ENCODE results near the gene PTPRN2.
"Not testable (repeated sequence)": the region's sequence is repeated elsewhere in the genome, so short reads cannot be mapped to it uniquely, and the experiment has no call there.

PTPRN2 gene

GRCh38 chr7:157709531-157710251, 877.9 kb downstream of the PTPRN2 start:
- DNase-seq (ENCODE audit: low spot score): no peak

- DNase-seq (ENCODE audit: low spot score): no peak
Observed at GRCh38 chr7:157708919-157709295, 878.7 kb downstream of the PTPRN2 start.

- no peak for DNase-seq (ENCODE audit: low spot score)
Observed at GRCh38 chr7:157707983-157708918, 879.4 kb downstream of the PTPRN2 start.

GRCh38 chr7:157704365-157704764, 883.3 kb downstream of the PTPRN2 start:
- no peak for DNase-seq (ENCODE audit: low spot score)

GRCh38 chr7:157703534-157704195, 884.0 kb downstream of the PTPRN2 start:
- DNase-seq (ENCODE audit: low spot score): no peak

- DNase-seq (ENCODE audit: low spot score): no peak
Observed at GRCh38 chr7:157703131-157703530, 884.5 kb downstream of the PTPRN2 start.

- DNase-seq (ENCODE audit: low spot score): no peak
Observed at GRCh38 chr7:157702311-157703023, 885.2 kb downstream of the PTPRN2 start.

GRCh38 chr7:157701395-157702180, 886.0 kb downstream of the PTPRN2 start:
- not testable (repeated sequence) for DNase-seq (ENCODE audit: low spot score)

- no peak for DNase-seq (ENCODE audit: low spot score)
Observed at GRCh38 chr7:157700231-157701005, 887.2 kb downstream of the PTPRN2 start.

- no peak for DNase-seq (ENCODE audit: low spot score)
Observed at GRCh38 chr7:157699357-157700013, 888.1 kb downstream of the PTPRN2 start.

GRCh38 chr7:157697287-157697686, 890.3 kb downstream of the PTPRN2 start:
- DNase-seq (ENCODE audit: low spot score): not testable (repeated sequence)

GRCh38 chr7:157695609-157696008, 892.0 kb downstream of the PTPRN2 start:
- DNase-seq (ENCODE audit: low spot score): not testable (repeated sequence)

GRCh38 chr7:157694376-157694665, 893.3 kb downstream of the PTPRN2 start:
- DNase-seq (ENCODE audit: low spot score): no peak

GRCh38 chr7:157693521-157694375, 893.9 kb downstream of the PTPRN2 start:
- no peak for DNase-seq (ENCODE audit: low spot score)

- DNase-seq (ENCODE audit: low spot score): no peak
Observed at GRCh38 chr7:157693071-157693520, 894.5 kb downstream of the PTPRN2 start.

- DNase-seq (ENCODE audit: low spot score): no peak
Observed at GRCh38 chr7:157692460-157693011, 895.1 kb downstream of the PTPRN2 start.

GRCh38 chr7:157691586-157692459, 895.8 kb downstream of the PTPRN2 start:
- DNase-seq (ENCODE audit: low spot score): no peak
